MCF 10A (cell line): Measurements from ENCODE around the gene GPSM3. TPM values are rescaled to one million over a fixed set of nuclear protein-coding genes. Genes with fewer than 3 reads are reported as not detected.

Source experiments
- BruUV-seq: library from RNA; stranded (reverse); fragments of 400-500 nt; replicated peaks from 2 replicates; lab custom pipeline; 2021; lab: Mats Ljungman, UMichigan
- CTCF ChIA-PET: fragments of 300-600 bp; sonication (Branson Sonifier 250); formaldehyde crosslinking; extraction: SDS; loops from one replicate; lab custom pipeline; 2021; ENCODE audit warnings: antibody characterized with exemption, inconsistent platforms; lab: Yijun Ruan, JAX
- POLR2A ChIA-PET: fragments of 300-600, 350-650 bp; sonication (Branson Sonifier 250); formaldehyde crosslinking; extraction: SDS; loops from one replicate; lab custom pipeline; 2020; ENCODE audit warnings: antibody characterized with exemption, inconsistent platforms; lab: Yijun Ruan, JAX
- DNase-seq: peaks from one replicate; pipeline ENCODE4 v3.0.0-alpha.2; 2018; ENCODE audit not compliant: unreplicated experiment
- H3K27ac Mint-ChIP-seq: one replicate; pipeline ENCODE4 v1.8.0; 2022; ENCODE audit warnings: mild to moderate bottlenecking, low read depth, mixed read lengths; ENCODE audit not compliant: unreplicated experiment
- H3K27me3 Mint-ChIP-seq: one replicate; pipeline ENCODE4 v1.8.0; 2022; ENCODE audit warnings: mixed read lengths; ENCODE audit not compliant: insufficient read depth, unreplicated experiment
- H3K36me3 Mint-ChIP-seq: one replicate; pipeline ENCODE4 v1.8.0; 2022; ENCODE audit warnings: mild to moderate bottlenecking, moderate library complexity, mixed read lengths; ENCODE audit not compliant: insufficient read depth, unreplicated experiment
- H3K4me1 Mint-ChIP-seq: one replicate; pipeline ENCODE4 v1.8.0; 2022; ENCODE audit warnings: mixed read lengths; ENCODE audit not compliant: insufficient read depth, unreplicated experiment
- H3K4me3 Mint-ChIP-seq: one replicate; pipeline ENCODE4 v1.8.0; 2022; ENCODE audit warnings: mild to moderate bottlenecking, moderate library complexity, mixed read lengths; ENCODE audit not compliant: unreplicated experiment
- H3K9me3 Mint-ChIP-seq: one replicate; pipeline ENCODE4 v1.8.0; 2022; ENCODE audit warnings: mixed read lengths; ENCODE audit not compliant: unreplicated experiment
- CTCF ChIP-seq: fragments of 200-600 bp; IDR thresholded peaks from one replicate; pipeline ENCODE4 v1.8.0; 2022; ENCODE audit warnings: antibody characterized with exemption, mild to moderate bottlenecking; ENCODE audit not compliant: unreplicated experiment
- intact Hi-C: fragments of 100-400 bp; cut with micrococcal nuclease; formaldehyde crosslinking; loops from 2 replicates; pipeline ENCODE4 v1.14.1; 2022
- total RNA-seq: library from RNA; stranded (reverse); gene quantifications from 2 replicates; pipeline ENCODE4 v1.2.3, GENCODE V29; 2022

Gene GPSM3
- total RNA-seq, 1 experiment from 2014 or later = 0.84 TPM

GRCh38 chr6:32149932-32150870 lies 42.2 kb downstream of the GPSM3 start:
- CTCF ChIA-PET = interaction anchor here (0.6 kb wide), 1 partner anchor 355 kb away, joined by 4 read pairs; no protein-coding TSS in a partner anchor
- Mint-ChIP-seq H3K4me3 (no peak overlapping the region), H3K4me1 (peaks cover 23% of the 10 kb centered on the region), H3K27me3 (no peaks in the 10 kb centered on the region), H3K27ac (no peak overlapping the region), H3K9me3 (no peaks in the 10 kb centered on the region), H3K36me3 (peaks cover 10% of the 10 kb centered on the region)
- no peak for DNase-seq
- POLR2A ChIA-PET = no interaction called here
- BruUV-seq = no TSS peak
- no peak for TF ChIP-seq CTCF
- intact Hi-C loops = loop anchor here (10.0 kb wide), 1 partner anchor 175 kb away; the partner anchor contains the start of gene DXO

DNA sequence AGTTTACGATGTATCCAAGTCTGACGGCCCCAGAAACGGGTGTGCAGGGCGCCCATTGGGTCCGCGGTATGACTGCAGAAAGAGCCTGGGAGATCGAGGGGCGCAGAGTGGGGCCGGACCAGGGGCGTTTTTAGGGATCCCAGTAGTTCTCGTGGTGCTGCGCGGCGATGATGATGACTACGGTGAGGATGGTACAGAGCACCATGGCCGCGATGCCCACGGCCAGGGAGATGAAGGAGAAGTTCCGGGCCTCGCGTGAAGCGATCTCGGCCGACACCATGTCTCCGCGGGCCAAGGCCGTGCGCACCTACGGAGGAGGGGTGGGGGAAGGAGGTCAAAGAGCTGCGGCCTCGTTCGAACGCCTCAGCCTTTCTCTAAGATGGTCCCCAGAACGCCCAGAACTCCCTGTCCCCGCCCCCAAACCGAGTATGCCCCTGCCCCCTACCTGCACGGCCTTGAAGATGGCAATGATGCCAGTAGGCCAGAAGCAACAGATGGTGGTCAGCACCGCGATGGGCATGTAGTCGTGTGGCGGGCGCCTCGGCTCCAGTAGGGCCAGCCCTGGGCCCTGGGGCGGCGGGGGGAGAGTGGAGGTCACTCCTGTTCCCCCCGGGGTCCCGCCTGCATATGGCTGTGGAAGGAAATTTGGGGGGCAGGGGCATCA lies 43.2 kb downstream of the GPSM3 start:
- POLR2A ChIA-PET = no interaction called here
- peaks cover 15% of the 10 kb centered on the region for H3K4me1 Mint-ChIP-seq

GRCh38 chr6:32148289-32149091 lies 44.0 kb downstream of the GPSM3 start:
- ChIA-PET CTCF (interaction anchor here (2.2 kb wide), 1 partner anchor 30 kb away, joined by 6 read pairs; no protein-coding TSS in a partner anchor), POLR2A (interaction anchor here (0.6 to 0.7 kb wide), 3 partner anchors 38 to 532 kb away, joined by 3 to 4 read pairs (median 3); partner anchors contain the start of gene NEU1)
- H3K4me3 Mint-ChIP-seq = no peak overlapping the region
- H3K36me3 Mint-ChIP-seq = no peaks in the 10 kb centered on the region
- H3K4me1 Mint-ChIP-seq = peaks cover 15% of the 10 kb centered on the region
- no TSS peak for BruUV-seq
- H3K9me3 Mint-ChIP-seq = no peaks in the 10 kb centered on the region
- H3K27me3 Mint-ChIP-seq = no peaks in the 10 kb centered on the region
- intact Hi-C loops = no loop called here
- H3K27ac Mint-ChIP-seq = no peak overlapping the region
- TF ChIP-seq CTCF = no peak
- no peak for DNase-seq

More for the DNA sequence above, 43.2 kb downstream of the GPSM3 start:
- Mint-ChIP-seq H3K9me3 (no peaks in the 10 kb centered on the region), H3K27me3 (no peaks in the 10 kb centered on the region), H3K27ac (no peak overlapping the region), H3K36me3 (peaks cover 3% of the 10 kb centered on the region), H3K4me3 (no peak overlapping the region)
- no peak for DNase-seq
- intact Hi-C loops = no loop called here
- no TSS peak for BruUV-seq
- CTCF ChIA-PET = interaction anchor here (0.6 kb wide), 1 partner anchor 355 kb away, joined by 4 read pairs; no protein-coding TSS in a partner anchor
- no peak for TF ChIP-seq CTCF
